H1 (cell line): ENCODE data around the gene TMEM244.

ENCODE experiments used
- BCL11A ChIP-seq, 2 experiments: IDR thresholded peaks; one replicate each; pipeline ENCODE4 v1.6.1; 2011; ENCODE audit warnings: low read depth in 2 of 2, low read length in 2 of 2, mild to moderate bottlenecking in 2 of 2
- CBX8 ChIP-seq: fragments of 300-800, 300-1000 bp; sonication (generic); IDR thresholded peaks from 2 replicates; pipeline ENCODE4 v1.7.1; 2016; ENCODE audit warnings: low read depth, low read length, borderline replicate concordance
- EP300 ChIP-seq, 2 experiments: IDR thresholded peaks; 1 replicate in 1 of 2; 2 replicates in 1 of 2; pipeline ENCODE4 v1.6.1; 2011 to 2012; ENCODE audit warnings: low read depth in 2 of 2, low read length in 2 of 2, mild to moderate bottlenecking in 2 of 2, borderline replicate concordance in 1 of 2, inconsistent platforms in 1 of 2, moderate library complexity in 1 of 2
- MAFK ChIP-seq: IDR thresholded peaks from 2 replicates; pipeline ENCODE4 v1.6.1; 2012; ENCODE audit warnings: low read depth, mild to moderate bottlenecking, improper control_type of control experiment, low read length
- NRF1 ChIP-seq: IDR thresholded peaks from 2 replicates; pipeline ENCODE4 v1.6.1; 2011; ENCODE audit warnings: mild to moderate bottlenecking, low read depth, low read length, improper control_type of control experiment
- POLR2A ChIP-seq, 2 experiments: IDR thresholded peaks; 1 replicate in 1 of 2; 2 replicates in 1 of 2; pipeline ENCODE4 v1.6.1; 2011; ENCODE audit warnings: low read depth in 2 of 2, low read length in 2 of 2, mild to moderate bottlenecking in 2 of 2; ENCODE audit errors: control extremely low read depth in 1 of 2
- POLR2AphosphoS5 ChIP-seq: IDR thresholded peaks from 2 replicates; pipeline ENCODE4 v1.6.1; 2011; ENCODE audit warnings: low read depth, low read length
- TAF7 ChIP-seq: optimal IDR thresholded peaks from 2 replicates; pipeline ENCODE3; 2011; ENCODE audit warnings: low read depth, mild to moderate bottlenecking, inconsistent platforms, low read length, moderate library complexity, borderline replicate concordance
- TF ChIP-seq, protein P1 (sequence below), 3 experiments: IDR thresholded peaks; 1 replicate in 2 of 3; 2 replicates in 1 of 3; pipeline versions ENCODE4 v1.5.1 to v1.6.1; 2011; ENCODE audit warnings: low read length in 3 of 3, mild to moderate bottlenecking in 3 of 3, inconsistent platforms in 2 of 3, low read depth in 1 of 3, moderate library complexity in 1 of 3; ENCODE audit not compliant: insufficient read depth in 1 of 3; ENCODE audit errors: control extremely low read depth in 1 of 3

- TF ChIP-seq POLR2A (IDR thresholded peaks at IDR 0.05; ENCODE audit: control extremely low read depth in 1 of 2, low read depth in 2 of 2, low read length in 2 of 2) (no peak), NRF1 (no peak), TAF7 (no peak), EP300 (IDR thresholded peaks at IDR 0.05; ENCODE audit: borderline replicate concordance in 1 of 2, low read depth in 2 of 2, low read length in 2 of 2) (no peak), BCL11A (IDR thresholded peaks at IDR 0.05; ENCODE audit: low read depth in 2 of 2, low read length in 2 of 2) (no peak), CBX8 (no peak), POLR2AphosphoS5 (no peak), MAFK (no peak)
- TF ChIP-seq, protein P1, sequence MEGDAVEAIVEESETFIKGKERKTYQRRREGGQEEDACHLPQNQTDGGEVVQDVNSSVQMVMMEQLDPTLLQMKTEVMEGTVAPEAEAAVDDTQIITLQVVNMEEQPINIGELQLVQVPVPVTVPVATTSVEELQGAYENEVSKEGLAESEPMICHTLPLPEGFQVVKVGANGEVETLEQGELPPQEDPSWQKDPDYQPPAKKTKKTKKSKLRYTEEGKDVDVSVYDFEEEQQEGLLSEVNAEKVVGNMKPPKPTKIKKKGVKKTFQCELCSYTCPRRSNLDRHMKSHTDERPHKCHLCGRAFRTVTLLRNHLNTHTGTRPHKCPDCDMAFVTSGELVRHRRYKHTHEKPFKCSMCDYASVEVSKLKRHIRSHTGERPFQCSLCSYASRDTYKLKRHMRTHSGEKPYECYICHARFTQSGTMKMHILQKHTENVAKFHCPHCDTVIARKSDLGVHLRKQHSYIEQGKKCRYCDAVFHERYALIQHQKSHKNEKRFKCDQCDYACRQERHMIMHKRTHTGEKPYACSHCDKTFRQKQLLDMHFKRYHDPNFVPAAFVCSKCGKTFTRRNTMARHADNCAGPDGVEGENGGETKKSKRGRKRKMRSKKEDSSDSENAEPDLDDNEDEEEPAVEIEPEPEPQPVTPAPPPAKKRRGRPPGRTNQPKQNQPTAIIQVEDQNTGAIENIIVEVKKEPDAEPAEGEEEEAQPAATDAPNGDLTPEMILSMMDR (IDR thresholded peaks at IDR 0.05; ENCODE audit: control extremely low read depth in 1 of 3, insufficient read depth in 1 of 3, low read depth in 1 of 3, low read length in 3 of 3): no peak
Observed at GRCh38 chr6:129849456-129849855, 11.7 kb downstream of the TMEM244 start.
